DMS153 (cell line): ENCODE results near the gene C16orf92.

Source experiments
- DNase-seq: peaks from one replicate; lab custom pipeline; 2025; lab: John Stamatoyannopoulos, UW

C16orf92 gene

DNA sequence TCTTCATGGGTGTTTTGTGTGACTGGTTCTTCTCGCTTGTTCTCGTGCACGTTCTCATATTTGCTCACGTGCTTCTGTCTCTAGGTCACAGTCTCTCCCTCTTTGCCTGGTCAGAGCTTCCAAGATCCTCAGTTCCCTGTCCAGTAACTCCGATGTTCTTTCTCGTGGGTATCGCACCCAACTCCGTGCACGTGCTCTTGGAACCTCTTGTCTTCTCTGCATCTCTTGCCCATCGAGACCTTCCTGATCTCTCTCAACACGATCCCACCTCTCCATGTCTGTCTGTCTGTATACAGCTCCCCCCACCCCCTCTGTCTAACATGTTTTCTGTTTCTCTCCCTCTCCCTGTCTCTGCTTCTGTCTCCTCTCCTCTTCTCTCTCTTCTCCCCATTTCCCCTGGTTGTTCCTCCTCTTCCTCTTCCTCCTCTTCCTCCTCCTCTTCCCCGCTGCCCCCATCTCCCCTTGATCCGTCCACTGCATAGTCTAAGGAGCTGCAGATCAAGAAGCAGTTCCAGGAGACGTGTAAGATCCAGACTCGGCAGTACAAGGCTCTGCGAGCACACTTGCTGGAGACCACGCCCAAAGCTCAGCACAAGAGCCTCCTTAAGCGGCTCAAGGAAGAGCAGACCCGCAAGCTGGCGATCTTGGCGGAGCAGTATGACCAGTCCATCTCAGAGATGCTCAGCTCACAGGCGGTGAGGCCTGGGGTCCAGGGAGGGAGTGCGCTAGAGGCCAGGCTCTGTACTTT lies 33.7 kb upstream of the C16orf92 start:
- DNase-seq, result no peak

DNA sequence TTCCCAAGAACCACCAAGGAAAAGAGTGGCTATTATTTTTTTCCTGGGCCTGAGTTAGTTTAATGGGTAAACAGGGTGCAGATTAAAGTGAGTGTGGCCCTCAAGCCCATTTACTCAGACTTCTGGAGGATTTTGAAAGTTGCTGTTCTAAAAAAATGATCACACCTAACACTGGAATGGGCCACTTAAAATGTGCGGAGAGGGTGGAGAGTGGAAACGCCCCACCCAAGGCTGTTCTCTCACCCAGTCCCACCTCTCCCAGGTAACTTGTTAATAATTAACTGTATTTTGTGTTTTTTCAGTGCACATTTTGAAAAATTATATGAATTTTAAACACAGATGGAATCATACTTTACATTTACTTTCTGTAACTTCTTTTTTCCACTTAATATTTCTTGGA lies 33.0 kb upstream of the C16orf92 start:
- DNase-seq, result no peak

DNA sequence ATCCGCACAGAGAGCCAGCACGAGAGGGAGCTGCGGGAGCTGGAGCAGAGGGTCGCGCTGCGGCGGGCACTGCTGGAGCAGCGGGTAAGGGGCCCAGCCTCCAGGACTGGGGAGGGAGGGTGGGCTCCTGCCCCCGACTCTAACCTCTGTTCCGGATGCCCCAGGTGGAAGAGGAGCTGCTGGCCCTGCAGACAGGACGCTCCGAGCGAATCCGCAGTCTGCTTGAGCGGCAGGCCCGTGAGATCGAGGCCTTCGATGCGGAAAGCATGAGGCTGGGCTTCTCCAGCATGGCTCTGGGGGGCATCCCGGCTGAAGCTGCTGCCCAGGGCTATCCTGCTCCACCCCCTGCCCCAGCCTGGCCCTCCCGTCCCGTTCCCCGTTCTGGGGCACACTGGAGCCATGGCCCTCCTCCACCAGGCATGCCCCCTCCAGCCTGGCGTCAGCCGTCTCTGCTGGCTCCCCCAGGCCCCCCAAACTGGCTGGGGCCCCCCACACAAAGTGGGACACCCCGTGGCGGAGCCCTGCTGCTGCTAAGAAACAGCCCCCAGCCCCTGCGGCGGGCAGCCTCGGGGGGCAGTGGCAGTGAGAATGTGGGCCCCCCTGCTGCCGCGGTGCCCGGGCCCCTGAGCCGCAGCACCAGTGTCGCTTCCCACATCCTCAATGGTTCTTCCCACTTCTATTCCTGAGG lies 32.0 kb upstream of the C16orf92 start:
- DNase-seq, result no peak

DNA sequence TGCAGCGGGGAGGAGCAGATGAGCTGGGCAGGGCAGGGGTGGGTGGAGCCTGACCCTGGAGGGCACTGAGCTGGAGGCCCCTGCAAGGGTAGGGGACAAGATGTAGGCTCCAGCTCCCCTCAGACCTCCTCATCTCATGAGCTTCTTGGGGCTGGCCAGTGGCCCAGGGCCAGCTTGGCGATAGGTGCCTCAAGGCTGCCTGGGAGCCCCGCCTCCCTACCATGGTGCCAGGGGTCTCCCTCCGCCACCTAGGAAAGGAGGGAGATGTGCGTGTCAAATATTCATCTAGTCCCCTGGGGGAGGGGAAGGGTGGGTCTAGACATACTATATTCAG lies 31.5 kb upstream of the C16orf92 start:
- no peak for DNase-seq

DNA sequence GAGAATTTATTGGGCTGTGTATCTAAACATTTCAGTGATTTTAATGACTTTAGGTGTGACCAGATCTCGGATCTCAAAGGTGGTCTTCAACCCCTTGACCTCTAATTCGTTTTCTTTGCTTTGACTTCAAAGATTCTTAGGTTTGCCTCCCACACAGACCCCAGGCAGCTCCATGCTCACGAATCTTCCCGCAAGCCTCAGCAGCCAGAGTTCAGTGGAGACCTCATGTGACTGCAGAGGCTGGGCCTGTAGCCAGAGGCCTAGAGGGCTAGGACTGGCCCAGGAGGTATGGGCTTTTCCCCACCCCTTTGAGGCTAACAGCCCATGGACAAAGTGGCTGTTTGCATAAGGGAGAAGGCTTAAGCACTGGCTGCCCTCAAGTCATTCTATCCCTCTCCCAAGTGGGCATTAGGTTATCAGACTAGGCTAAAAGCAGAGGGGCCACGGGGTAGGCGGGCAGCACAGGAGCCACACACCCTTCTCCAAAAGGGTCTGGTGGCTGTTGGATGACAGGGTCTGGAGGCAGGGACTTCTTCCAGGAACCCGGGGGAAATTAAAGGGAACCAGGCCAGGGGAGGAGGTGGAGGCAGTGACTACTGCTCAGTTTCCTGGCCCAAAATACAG lies 30.5 kb upstream of the C16orf92 start:
- no peak for DNase-seq

DNA sequence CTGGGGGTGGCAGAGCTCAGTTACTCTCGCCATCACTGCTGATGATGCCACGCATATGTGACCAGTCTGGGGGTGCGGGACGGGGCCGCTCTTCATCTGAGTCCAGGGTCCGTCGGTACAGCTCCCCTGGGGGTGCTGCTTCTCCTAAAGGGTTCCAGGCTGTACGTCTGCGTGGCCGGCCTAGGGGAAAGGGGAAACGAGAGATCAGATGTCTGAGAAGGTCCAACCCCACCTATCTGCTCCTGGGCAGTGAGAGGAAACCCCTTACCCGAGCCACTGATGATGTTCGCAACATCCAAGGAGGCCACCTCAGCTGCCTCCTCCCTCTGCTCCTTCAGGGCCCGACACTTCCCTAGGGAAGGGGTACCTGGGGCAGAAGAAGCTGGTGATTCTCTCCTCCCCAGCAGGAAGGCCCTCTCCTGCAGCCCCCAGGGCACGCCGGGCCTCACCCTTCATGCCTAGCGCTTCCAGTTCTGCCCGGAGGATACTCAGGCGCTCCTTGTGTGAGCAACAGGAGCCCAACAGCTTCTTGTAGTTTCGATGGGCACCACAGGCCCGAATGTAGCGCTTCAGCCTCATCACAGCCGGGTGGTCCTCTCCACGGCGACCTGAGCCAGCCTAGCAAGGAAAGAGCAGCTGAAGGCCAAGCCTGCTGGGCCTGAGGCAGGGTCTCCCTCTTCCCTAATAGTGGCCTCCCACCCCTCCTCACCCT lies 29.7 kb upstream of the C16orf92 start:
- no peak for DNase-seq

DNA sequence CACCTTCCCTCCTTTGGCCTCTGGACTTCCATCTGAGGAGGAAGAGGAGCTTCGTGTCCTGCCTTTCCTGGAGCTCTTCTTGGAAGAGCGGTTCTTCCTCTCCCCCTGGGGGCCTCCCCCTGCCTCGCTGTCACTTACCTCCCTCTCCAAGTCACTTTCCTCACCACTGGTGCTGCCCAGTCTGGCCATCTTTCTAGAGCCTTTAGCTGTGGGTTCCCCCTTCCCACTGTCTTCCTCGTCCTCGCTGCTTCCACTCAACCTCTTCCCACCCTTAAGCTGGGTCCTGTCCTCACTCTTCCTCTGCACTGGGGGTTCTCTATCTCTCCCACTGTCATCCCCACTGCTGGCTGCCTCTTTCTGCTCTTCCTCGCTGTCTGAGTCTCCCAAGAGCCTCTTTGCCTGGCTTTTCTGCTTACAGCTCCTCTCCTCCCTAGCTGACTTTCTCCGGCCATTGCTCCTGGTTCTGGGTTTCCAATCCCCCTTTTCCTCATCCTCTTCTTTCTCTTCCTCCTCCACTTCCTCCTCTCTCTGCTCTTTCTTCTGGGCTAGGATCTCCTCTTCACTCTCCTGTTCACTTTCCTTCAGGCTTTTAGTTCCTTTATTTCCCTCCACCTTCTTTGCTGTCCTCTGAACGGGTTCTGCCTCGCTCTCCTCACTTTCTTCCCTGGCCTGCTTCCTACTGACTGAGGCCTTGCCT lies 28.9 kb upstream of the C16orf92 start:
- no peak for DNase-seq

DNA sequence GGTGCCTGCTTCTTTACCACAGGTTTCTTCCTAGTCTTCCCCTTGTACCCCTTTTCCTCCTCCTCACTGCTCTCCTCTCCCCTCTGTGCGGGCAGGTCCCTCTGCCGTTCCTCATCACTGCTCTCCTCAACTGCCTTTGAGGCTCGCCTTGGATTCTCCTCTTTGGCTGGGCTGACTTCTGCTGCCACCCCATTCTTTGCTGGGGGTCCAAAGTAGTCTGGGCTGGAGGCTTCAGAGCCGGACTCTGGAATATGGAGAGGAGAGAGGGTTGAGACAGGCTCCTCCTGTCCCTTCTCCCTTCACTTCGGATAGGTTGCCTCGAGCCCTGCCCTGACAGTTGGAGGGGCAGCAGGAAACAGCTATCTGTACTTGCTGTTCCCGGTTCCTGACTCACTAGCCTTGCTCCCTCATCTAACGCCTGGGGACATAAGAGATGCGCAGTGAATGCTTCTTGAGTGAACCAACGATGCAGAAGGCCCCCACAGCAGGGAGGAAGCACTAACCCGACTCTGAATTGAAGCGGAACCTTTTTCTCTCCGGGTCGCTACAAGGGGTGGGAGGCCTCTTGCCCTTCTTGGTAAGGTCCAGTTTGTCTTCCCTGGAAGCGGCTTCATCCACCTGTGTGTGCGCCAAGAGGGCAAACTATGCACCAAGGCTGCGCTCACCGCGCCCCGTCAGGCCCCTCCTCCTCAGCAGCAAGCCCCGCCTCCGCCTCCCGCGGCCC lies 28.2 kb upstream of the C16orf92 start:
- no peak for DNase-seq

DNA sequence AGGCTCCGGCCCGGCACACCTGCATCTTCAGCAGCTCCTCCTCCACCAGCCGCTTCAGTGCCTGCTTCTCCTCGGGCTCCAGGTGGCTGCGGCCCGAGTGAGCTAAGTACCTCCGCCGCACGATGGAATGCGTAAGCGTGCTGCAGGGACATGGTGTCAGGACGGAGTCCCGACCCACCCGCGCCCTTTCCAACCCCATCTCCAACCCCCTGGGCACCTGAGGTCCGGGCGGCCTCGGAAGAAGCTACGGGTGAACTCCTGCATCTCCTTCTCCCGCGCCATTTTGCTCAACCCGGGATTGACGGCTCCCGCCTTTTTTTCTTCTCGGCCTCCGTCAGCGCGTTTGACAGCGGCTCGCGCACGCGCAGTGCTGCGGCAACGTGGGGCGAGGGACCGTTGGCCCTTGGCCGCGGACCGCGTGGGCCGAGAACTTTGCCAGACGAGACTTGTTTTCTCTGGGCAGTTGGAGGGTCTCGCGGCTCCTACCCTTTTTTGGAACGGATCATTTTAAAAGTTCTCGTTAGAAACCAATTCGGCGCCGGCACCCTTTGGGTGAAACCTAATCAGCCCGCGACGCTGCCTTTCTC lies 27.6 kb upstream of the C16orf92 start, which contains the start of gene HIRIP3:
Gene HIRIP3 (minus strand): TSS at position 294 of the 587 bp plus-strand sequence. CDS start 12 bp downstream, at position 282.
- peak; percentile 71 for DNase-seq

DNA sequence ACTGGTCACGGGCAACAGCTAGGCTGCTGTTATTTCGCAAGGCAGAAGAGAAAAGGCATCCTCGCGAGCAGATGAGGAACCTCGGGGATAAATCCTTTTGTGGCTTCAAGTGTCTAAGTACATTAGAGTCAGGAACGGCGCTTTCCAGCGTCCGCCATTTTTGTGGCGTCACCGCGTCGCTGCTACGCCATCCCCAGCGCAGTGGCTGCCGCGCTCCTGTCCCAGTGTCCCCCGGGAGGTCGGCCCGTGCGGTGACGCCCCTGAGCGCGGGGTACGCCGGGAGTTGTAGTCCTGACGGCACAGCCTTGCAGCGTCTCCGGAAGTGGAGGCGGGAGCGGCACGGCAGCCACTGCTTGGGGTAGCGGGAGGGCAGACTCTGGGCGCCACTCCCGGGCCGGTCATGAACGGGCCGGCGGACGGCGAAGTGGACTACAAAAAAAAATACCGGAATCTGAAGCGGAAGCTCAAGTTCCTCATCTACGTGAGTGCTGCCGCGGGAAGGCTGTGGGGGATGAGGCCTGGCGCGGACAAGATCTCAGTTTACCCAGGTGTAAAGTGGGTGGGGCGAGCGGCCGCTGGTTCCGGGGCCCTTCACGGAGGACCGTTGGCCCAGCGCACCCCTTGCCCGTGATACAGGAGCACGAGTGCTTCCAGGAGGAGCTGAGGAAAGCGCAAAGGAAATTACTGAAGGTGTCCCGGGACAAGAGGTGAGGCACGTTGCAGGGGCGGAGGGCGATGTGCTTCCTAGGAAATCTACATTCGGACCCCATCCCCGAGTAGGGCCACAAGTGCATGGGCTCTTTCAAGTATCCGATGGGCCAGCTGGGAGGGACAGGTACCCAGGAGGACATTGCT lies 26.9 kb upstream of the C16orf92 start, which contains the start of gene INO80E:
Gene INO80E (plus strand): TSS at position 331 of the 855 bp plus-strand sequence. CDS start 70 bp downstream, at position 401.
- DNase-seq, result peak; percentile 90

DNA sequence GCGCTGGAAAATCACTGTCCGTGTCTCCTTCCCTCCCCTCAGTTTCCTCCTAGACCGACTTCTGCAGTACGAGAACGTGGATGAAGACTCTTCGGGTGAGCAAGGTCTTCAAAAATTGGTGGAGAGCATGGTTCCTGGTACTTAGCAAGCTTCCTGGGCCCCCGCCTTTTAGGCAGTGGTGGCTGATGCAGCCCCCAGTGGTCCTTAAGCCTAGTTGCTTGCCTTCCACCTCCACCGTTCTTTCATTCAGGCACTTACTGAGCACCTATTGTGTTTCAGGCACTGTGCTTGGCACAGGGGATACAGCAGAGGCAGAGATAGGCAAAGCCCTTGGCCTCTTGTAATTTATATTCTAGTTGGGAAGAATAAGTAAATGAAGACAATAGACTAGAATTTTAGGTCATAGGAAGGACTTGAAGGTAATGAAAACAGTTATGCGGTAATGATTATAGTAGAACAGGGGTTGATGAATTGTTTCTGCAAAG lies 26.2 kb upstream of the C16orf92 start:
- no peak for DNase-seq

DNA sequence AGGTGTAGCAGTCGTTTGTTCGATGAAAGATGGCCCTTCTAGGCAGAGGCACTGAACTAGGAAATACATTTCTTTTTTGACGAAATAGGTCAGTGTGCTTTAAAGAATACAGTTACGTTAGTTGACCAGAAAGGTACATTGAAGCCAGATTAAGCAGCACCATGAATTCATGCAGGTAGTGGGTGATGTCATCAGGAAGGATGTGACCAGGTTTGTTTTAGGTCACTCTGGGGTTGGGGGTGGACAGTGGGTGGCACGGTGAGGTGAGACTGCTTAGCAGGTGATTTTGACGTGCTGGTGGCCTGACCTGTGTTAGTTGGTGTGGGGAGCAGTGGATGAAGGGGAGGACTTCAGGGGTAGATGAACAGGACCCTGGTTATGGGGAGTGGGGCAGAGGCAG lies 23.4 kb upstream of the C16orf92 start:
- no peak for DNase-seq

DNA sequence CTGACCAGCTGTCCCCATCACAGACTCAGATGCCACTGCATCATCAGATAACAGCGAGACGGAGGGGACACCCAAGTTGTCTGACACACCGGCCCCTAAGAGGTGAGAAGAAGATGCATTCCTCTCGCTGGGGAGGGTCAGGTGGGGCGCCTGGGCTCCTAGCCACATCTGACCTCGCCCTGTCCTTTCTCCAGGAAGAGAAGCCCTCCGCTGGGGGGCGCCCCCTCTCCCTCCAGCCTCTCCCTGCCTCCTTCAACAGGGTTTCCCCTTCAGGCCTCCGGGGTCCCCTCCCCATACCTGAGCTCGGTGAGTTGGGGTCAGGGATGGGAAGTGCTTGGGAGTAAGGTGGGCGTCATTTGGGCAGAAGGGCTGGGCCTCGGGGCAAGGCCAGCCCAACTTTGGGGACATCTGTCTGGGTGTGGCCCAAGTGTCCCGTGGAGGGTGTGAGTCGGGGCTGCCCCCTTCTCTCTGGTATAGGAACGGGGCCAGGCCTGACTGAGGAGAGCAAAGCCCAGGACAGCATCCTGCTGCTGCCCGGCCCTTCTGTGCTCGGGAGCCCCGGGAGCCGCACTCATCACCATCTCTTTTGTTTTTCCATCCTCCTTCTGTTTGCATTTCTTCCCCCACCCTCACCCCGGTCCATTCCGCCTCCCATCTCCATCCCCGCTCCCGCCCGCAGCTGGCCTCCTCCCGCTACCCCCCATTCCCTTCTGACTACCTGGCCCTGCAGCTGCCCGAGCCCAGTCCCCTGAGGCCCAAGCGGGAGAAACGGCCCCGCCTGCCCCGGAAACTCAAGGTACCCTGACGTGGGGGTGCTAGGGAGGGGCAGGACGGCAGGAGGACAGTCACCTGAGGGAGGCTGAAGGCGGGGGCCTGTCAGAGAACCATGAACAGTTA lies 22.0 kb upstream of the C16orf92 start:
- no peak for DNase-seq

DNA sequence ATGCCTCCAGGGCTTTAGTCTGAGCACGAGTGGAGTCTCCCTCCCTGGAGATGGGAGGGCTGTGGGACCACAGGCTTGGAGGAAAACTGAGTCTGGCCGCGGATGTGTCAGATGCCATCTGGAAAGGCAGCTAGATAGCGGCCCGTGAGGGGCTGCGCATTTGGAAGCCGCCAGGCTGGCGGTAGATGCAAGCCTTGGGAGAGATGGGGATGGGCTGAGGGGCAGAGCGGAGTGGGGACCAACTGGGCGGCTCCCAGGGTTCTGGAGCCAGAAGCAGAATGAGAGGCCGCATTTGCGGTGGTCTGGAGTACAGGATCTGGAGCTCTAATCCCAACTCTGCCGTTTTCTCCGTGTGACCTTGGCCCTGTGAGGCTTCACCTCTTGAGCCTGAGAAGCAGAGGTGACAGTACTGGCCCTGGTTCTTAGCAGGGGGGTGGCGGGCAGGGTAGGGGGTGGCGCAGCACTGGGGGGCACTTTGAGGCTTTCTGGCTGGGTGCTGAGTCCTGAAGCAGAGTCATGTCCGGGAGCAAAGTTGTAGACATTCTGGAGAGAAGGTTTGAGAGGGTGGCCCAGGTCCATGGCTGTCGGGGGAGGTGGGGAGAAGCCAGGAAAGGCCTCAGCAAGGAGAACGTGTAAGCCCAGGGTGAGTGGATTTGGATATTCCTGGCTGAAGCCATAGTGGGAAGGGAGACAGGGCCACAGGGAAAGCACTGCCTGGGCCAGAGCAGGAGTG lies 20.2 kb upstream of the C16orf92 start:
- DNase-seq, result no peak

DNA sequence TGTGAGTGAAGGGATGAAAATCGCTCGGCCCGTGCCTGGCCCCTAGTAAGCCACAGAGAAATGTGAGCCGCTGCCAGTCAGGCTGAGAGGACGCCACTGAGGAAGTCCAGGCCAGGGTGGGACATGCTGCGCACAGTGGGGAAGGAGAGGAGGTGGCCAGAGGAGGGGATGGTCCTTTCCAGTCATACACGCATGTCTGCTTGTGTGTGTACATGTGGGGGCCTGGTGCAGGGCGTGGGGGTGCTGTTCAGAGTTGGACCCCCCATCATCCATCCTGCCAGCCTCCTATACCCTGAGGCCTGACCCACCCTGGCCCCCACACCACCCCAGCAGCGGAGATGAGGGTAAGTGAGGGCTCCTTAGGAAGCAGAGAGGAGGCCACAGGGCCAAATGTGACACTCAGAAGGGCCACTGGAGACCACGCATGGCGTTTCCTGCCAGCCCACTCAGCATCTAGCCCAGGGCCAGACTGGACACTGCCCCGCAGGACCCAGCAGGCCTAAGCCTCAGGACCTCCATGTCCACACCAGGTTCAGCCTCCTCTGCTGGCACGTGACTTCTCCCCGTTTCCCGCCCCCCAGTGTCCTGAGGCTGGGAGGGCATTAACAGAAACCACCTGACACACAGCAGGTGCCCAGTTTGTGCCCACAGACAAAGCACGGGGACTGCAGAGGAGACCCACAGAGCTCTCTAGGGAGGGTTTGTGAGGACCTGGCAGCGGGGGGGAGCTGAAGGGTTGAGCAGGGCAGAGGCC lies 19.2 kb upstream of the C16orf92 start:
- DNase-seq, result no peak

DNA sequence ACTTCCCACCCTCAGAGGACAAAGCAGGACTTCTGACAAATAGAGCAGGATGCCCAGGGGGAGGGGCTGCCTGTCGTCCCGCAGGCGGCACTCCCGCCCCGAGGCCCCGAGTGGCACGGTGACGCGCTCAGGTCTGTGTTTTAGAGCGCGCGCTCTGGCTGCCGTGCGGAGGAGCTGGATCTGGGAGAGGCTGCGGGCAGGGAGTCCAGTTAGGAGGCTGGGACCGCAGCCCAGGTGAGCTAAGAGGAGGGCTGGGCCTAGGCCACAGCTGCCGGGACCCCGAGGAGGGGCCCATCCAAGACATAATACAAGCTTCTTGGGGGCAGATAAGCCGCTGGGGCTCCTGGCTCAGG lies 18.6 kb upstream of the C16orf92 start:
- DNase-seq, result peak; percentile 70

DNA sequence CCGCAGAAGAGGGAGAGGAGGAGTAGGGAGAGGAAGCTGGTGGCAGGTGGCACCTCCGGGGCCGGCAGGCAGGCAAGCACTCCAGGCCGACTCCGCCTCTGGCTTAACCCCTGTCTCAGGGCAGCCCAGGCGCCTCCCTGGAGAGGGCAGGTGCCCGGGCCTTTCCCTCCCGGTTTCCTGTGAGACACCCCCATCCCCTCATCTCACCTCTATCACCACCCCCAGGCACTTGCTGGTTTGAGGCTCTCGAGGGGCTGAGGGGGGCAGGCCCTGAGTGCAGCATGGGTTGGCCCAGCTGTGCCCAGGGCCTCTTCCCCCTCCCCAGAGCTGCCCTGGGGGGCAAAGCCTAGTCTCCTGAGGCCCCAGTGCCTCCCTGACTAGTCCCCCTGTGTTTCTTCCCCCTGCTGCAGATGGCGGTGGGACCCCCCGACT lies 18.2 kb upstream of the C16orf92 start:
- DNase-seq, result peak; percentile 70
